Cardiac fibroblast (primary cell): Measurements from ENCODE around the gene TSPAN18.

Source experiments
- DNase-seq, 2 donors: peaks; one replicate each; pipeline versions ENCODE4 v3.0.0 to v3.0.0-alpha.2; 2010; ENCODE audit warnings: low read depth in 2 of 2
- H3K4me3 ChIP-seq, 2 donors: replicated peaks in 1 of 2; 1 replicate in 1 of 2; 2 replicates in 1 of 2; pipeline ENCODE4 v1.5.1; 2011; ENCODE audit warnings: low read depth in 2 of 2, low read length in 2 of 2, mild to moderate bottlenecking in 2 of 2, moderate library complexity in 1 of 2
- CTCF ChIP-seq: IDR thresholded peaks from one replicate; pipeline ENCODE4 v1.5.1; 2011; ENCODE audit warnings: low read depth, mild to moderate bottlenecking, low read length, inconsistent platforms

The TSPAN18 gene

GRCh38 chr11:44779736-44780520 is 53.2 kb downstream of the TSPAN18 start:
- no peak for DNase-seq
- no peak overlapping the region for H3K4me3 ChIP-seq
- no peak for TF ChIP-seq CTCF

GRCh38 chr11:44780940-44781631 is 54.3 kb downstream of the TSPAN18 start:
- no peak overlapping the region for H3K4me3 ChIP-seq
- TF ChIP-seq CTCF, result no peak
- peak in 1 of 2 donors; percentile 89 for DNase-seq

- DNase-seq, result no peak
- TF ChIP-seq CTCF, result no peak
- no peak overlapping the region for H3K4me3 ChIP-seq
Measured at GRCh38 chr11:44781655-44782054, 54.9 kb downstream of the TSPAN18 start.

GRCh38 chr11:44782478-44782877 is 55.7 kb downstream of the TSPAN18 start:
- no peak for DNase-seq
- no peak for TF ChIP-seq CTCF

GRCh38 chr11:44784436-44784760 is 57.6 kb downstream of the TSPAN18 start:
- H3K4me3 ChIP-seq, result no peak overlapping the region
- no peak for TF ChIP-seq CTCF
- DNase-seq, result no peak

More at GRCh38 chr11:44782478-44782877, 55.7 kb downstream of the TSPAN18 start:
- H3K4me3 ChIP-seq, result no peak overlapping the region

DNA sequence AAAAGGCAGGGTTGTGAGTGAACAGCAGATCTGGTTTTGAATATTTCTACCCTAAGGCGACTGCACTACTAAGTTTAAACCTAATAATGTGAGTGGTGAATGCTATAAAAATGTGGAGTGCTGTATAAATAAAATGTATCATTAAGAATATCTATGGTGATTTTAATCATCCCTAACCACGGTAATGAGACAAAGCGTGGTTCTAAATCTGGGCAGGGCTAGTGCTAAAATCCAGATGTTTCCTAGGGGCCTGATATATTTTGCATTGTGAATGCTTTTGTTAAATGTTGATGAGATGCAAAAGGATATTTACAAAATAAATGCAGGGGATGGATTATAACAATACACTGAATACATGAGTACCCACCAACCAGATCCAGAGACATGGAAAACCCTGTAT is 58.1 kb downstream of the TSPAN18 start:
- H3K4me3 ChIP-seq, result no peak overlapping the region
- DNase-seq, result no peak
- TF ChIP-seq CTCF, result no peak
